WTC11 (cell line): Measurements from ENCODE around the gene RIPOR3.

Experiments used
- ATF2 ChIP-seq: sonication (generic); formaldehyde crosslinking; IDR thresholded peaks from 2 replicates; pipeline ENCODE4 v1.8.1; 2022; ENCODE audit warnings: low read depth, missing genetic modification reagents, borderline replicate concordance
- HMGXB4 ChIP-seq: sonication (generic); formaldehyde crosslinking; IDR thresholded peaks from 2 replicates; pipeline ENCODE4 v1.8.1; 2023; ENCODE audit warnings: mild to moderate bottlenecking, moderate library complexity, missing genetic modification reagents
- JUN ChIP-seq: sonication (generic); formaldehyde crosslinking; IDR thresholded peaks from 2 replicates; pipeline ENCODE4 v1.8.0; 2023; ENCODE audit warnings: mild to moderate bottlenecking, missing genetic modification reagents
- NR3C1 ChIP-seq: sonication (generic); formaldehyde crosslinking; conservative IDR thresholded peaks from 2 replicates; pipeline ENCODE4 v1.8.1; 2023; ENCODE audit warnings: low read depth, mild to moderate bottlenecking, missing genetic modification reagents
- USF2 ChIP-seq: sonication (generic); formaldehyde crosslinking; IDR thresholded peaks from 2 replicates; pipeline ENCODE4 v1.8.1; 2023; ENCODE audit warnings: mild to moderate bottlenecking, missing genetic modification reagents, moderate library complexity
- ZNF232 ChIP-seq: sonication (generic); formaldehyde crosslinking; IDR thresholded peaks from 2 replicates; pipeline ENCODE4 v1.8.0; 2022; ENCODE audit warnings: mild to moderate bottlenecking, missing genetic modification reagents
- TF ChIP-seq, protein P1 (sequence below): fragments of 200-600 bp; IDR thresholded peaks from 2 replicates; pipeline ENCODE4 v1.8.0; 2022; ENCODE audit warnings: antibody characterized with exemption
- TF ChIP-seq, protein P2 (sequence below): sonication (generic); formaldehyde crosslinking; IDR thresholded peaks from 2 replicates; pipeline ENCODE4 v1.8.1; 2022; ENCODE audit warnings: mild to moderate bottlenecking, missing genetic modification reagents, moderate library complexity, borderline replicate concordance

GRCh38 chr20:50692552-50692933 lies 1.2 kb upstream of the RIPOR3 start:
- TF ChIP-seq, protein P1, sequence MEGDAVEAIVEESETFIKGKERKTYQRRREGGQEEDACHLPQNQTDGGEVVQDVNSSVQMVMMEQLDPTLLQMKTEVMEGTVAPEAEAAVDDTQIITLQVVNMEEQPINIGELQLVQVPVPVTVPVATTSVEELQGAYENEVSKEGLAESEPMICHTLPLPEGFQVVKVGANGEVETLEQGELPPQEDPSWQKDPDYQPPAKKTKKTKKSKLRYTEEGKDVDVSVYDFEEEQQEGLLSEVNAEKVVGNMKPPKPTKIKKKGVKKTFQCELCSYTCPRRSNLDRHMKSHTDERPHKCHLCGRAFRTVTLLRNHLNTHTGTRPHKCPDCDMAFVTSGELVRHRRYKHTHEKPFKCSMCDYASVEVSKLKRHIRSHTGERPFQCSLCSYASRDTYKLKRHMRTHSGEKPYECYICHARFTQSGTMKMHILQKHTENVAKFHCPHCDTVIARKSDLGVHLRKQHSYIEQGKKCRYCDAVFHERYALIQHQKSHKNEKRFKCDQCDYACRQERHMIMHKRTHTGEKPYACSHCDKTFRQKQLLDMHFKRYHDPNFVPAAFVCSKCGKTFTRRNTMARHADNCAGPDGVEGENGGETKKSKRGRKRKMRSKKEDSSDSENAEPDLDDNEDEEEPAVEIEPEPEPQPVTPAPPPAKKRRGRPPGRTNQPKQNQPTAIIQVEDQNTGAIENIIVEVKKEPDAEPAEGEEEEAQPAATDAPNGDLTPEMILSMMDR = no peak
- no peak for TF ChIP-seq ATF2 (CRISPR knock-in tag)
- no peak for TF ChIP-seq NR3C1 (CRISPR knock-in tag)
- no peak for TF ChIP-seq JUN
- no peak for TF ChIP-seq ZNF232 (CRISPR knock-in tag)
- no peak for TF ChIP-seq USF2 (CRISPR knock-in tag)
- TF ChIP-seq, protein P2, sequence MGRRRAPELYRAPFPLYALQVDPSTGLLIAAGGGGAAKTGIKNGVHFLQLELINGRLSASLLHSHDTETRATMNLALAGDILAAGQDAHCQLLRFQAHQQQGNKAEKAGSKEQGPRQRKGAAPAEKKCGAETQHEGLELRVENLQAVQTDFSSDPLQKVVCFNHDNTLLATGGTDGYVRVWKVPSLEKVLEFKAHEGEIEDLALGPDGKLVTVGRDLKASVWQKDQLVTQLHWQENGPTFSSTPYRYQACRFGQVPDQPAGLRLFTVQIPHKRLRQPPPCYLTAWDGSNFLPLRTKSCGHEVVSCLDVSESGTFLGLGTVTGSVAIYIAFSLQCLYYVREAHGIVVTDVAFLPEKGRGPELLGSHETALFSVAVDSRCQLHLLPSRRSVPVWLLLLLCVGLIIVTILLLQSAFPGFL (CRISPR knock-in tag) = no peak
- no peak for TF ChIP-seq HMGXB4 (CRISPR knock-in tag)
